Breast epithelium (tissue), 4 donors: ENCODE results near the gene RB1. TPM values are rescaled to one million over a fixed set of nuclear protein-coding genes. Genes with fewer than 3 reads are reported as not detected.

Experiments used
- DNase-seq, 2 donors: peaks; one replicate each; pipeline ENCODE4 v3.0.0-alpha.2; 2019; ENCODE audit warnings: low spot score in 2 of 2
- H3K27ac ChIP-seq, 2 donors: fragments of 200-600 bp; sonication (generic) in 1 of 2; one replicate each; pipeline ENCODE4 v1.5.1; 2016 to 2019; ENCODE audit warnings: mild to moderate bottlenecking in 1 of 2
- H3K27me3 ChIP-seq, 2 donors: fragments of 200-600 bp; sonication (generic) in 1 of 2; one replicate each; pipeline versions ENCODE4 v1.5.1 to v1.6.0; 2017 to 2019; ENCODE audit warnings: control low read depth in 1 of 2, mild to moderate bottlenecking in 1 of 2
- H3K36me3 ChIP-seq: fragments of 200-600 bp; one replicate; pipeline ENCODE4 v1.5.1; 2019
- H3K4me1 ChIP-seq, 2 donors: fragments of 200-600 bp; sonication (generic); one replicate each; pipeline ENCODE4 v1.5.1; 2016 to 2019; ENCODE audit warnings: control low read depth in 1 of 2
- H3K4me3 ChIP-seq, 3 donors: fragments of 200-600 bp; sonication (generic); 1 replicate in 2 of 3; 2 replicates in 1 of 3; pipeline ENCODE4 v1.5.1; 2016 to 2019; ENCODE audit warnings: mild to moderate bottlenecking in 3 of 3, moderate library complexity in 2 of 3
- H3K9me3 ChIP-seq, 2 donors: fragments of 200-600 bp; sonication (generic) in 1 of 2; one replicate each; pipeline ENCODE4 v1.5.1; 2016 to 2019; ENCODE audit warnings: control low read depth in 1 of 2
- CTCF ChIP-seq, 3 donors: fragments of 450-650 bp; IDR thresholded peaks; one replicate each; pipeline ENCODE4 v1.5.1; 2016 to 2017; ENCODE audit warnings: antibody characterized with exemption in 3 of 3, mild to moderate bottlenecking in 3 of 3, moderate library complexity in 3 of 3
- POLR2A ChIP-seq: fragments of 450-650 bp; IDR thresholded peaks from one replicate; pipeline ENCODE4 v1.6.1; 2016; ENCODE audit warnings: antibody characterized with exemption, mild to moderate bottlenecking, moderate library complexity
- POLR2AphosphoS5 ChIP-seq, 3 donors: sonication (generic); formaldehyde crosslinking; IDR thresholded peaks; one replicate each; pipeline ENCODE4 v1.6.1; 2017; ENCODE audit warnings: antibody characterized with exemption in 3 of 3
- intact Hi-C: fragments of 100-400 bp; cut with DNase I; formaldehyde crosslinking; loops from one replicate; pipeline ENCODE4 v1.15.1; 2023; ENCODE audit warnings: low total_unique reads
- total RNA-seq, 3 donors: library from RNA; depleted of rRNA; stranded (reverse); fragments of >200 nt; gene quantifications; one replicate each; pipeline ENCODE4 v1.1.0, GENCODE V29; 2016

The RB1 gene
- total RNA-seq, 3 donors from 2014 or later: 24.0 to 45.2 (median 43.6) TPM

- intact Hi-C loops: no loop called here
- Histone ChIP-seq H3K27ac (no peak overlapping the region), H3K4me3 (no peak overlapping the region), H3K27me3 (no peaks in the 10 kb centered on the region), H3K36me3 (peaks cover 15% of the 10 kb centered on the region), H3K4me1 (no peaks in the 10 kb centered on the region), H3K9me3 (no peaks in the 10 kb centered on the region)
- DNase-seq: no peak
- TF ChIP-seq POLR2A: no peak
- no peak for TF ChIP-seq CTCF (IDR thresholded peaks at IDR 0.05)
- TF ChIP-seq POLR2AphosphoS5 (IDR thresholded peaks at IDR 0.05): no peak
Observed at GRCh38 chr13:48258002-48258401, 45.5 kb upstream of the RB1 start.

GRCh38 chr13:48258430-48258829 is 45.1 kb upstream of the RB1 start:
- Histone ChIP-seq H3K4me3 (no peak overlapping the region), H3K9me3 (no peaks in the 10 kb centered on the region), H3K36me3 (peaks cover 15% of the 10 kb centered on the region), H3K27ac (no peak overlapping the region), H3K4me1 (no peaks in the 10 kb centered on the region), H3K27me3 (no peaks in the 10 kb centered on the region)
- no peak for DNase-seq
- intact Hi-C loops: no loop called here
- TF ChIP-seq POLR2A (no peak), CTCF (IDR thresholded peaks at IDR 0.05) (no peak), POLR2AphosphoS5 (IDR thresholded peaks at IDR 0.05) (no peak)

- Histone ChIP-seq H3K36me3 (peaks cover 15% of the 10 kb centered on the region), H3K27ac (no peak overlapping the region), H3K4me3 (no peak overlapping the region), H3K9me3 (no peaks in the 10 kb centered on the region), H3K27me3 (no peaks in the 10 kb centered on the region), H3K4me1 (no peaks in the 10 kb centered on the region)
- DNase-seq: no peak
- intact Hi-C loops: no loop called here
- TF ChIP-seq POLR2AphosphoS5 (IDR thresholded peaks at IDR 0.05) (no peak), POLR2A (no peak), CTCF (IDR thresholded peaks at IDR 0.05) (no peak)
Observed at GRCh38 chr13:48260970-48261369, 42.6 kb upstream of the RB1 start.

GRCh38 chr13:48263196-48263595 is 40.4 kb upstream of the RB1 start:
- TF ChIP-seq POLR2A: no peak
- TF ChIP-seq CTCF (IDR thresholded peaks at IDR 0.05): no peak
- TF ChIP-seq POLR2AphosphoS5 (IDR thresholded peaks at IDR 0.05): no peak
- no peak for DNase-seq
- Histone ChIP-seq H3K4me3 (no peak overlapping the region), H3K9me3 (no peaks in the 10 kb centered on the region), H3K4me1 (no peaks in the 10 kb centered on the region), H3K27ac (no peak overlapping the region), H3K27me3 (no peaks in the 10 kb centered on the region), H3K36me3 (peaks cover 3% of the 10 kb centered on the region)
- intact Hi-C loops: no loop called here

- Histone ChIP-seq H3K27me3 (no peaks in the 10 kb centered on the region), H3K9me3 (no peaks in the 10 kb centered on the region), H3K4me1 (no peaks in the 10 kb centered on the region), H3K36me3 (peaks cover 3% of the 10 kb centered on the region), H3K4me3 (no peak overlapping the region), H3K27ac (no peak overlapping the region)
- intact Hi-C loops: no loop called here
- no peak for TF ChIP-seq POLR2AphosphoS5 (IDR thresholded peaks at IDR 0.05)
- no peak for TF ChIP-seq POLR2A
- TF ChIP-seq CTCF (IDR thresholded peaks at IDR 0.05): no peak
- DNase-seq: no peak
Observed at GRCh38 chr13:48264058-48264457, 39.5 kb upstream of the RB1 start.
